Activated naive CD8-positive, alpha-beta T cell treated with anti-CD3 and anti-CD28 coated beads, Interleukin-2, amount 10 ng/mL, durations not matched to agents 7 days and 5 days (primary cell): ENCODE measurements around the gene SMG6. TPM values are rescaled to one million over a fixed set of nuclear protein-coding genes. Genes with fewer than 3 reads are reported as not detected.
"Not testable (repeated sequence)": the region's sequence is repeated elsewhere in the genome, so short reads cannot be mapped to it uniquely, and the experiment has no call there.

Experiments used
- ATAC-seq: fragments of 150-1000 bp; cut with Tn5 transposase; one replicate; pipeline ENCODE4 v1.10.0; 2021; ENCODE audit warnings: low read depth, moderate library complexity
- POLR2A ChIA-PET: fragments of 350-600 bp; sonication (Branson Sonifier 250); formaldehyde crosslinking; loops from one replicate; lab custom pipeline; 2021; ENCODE audit warnings: antibody characterized with exemption; lab: Charles Lee
- DNase-seq: peaks from one replicate; pipeline ENCODE4 v3.0.0; 2021
- H3K27ac Mint-ChIP-seq: one replicate; pipeline ENCODE4 v1.8.0; 2022; ENCODE audit warnings: mild to moderate bottlenecking, mixed read lengths
- H3K27me3 Mint-ChIP-seq: one replicate; pipeline ENCODE4 v1.8.0; 2022; ENCODE audit warnings: mild to moderate bottlenecking, moderate library complexity, mixed read lengths
- H3K36me3 Mint-ChIP-seq: one replicate; pipeline ENCODE4 v1.8.0; 2021; ENCODE audit warnings: mild to moderate bottlenecking, mixed read lengths
- H3K4me1 Mint-ChIP-seq: one replicate; pipeline ENCODE4 v1.8.0; 2021; ENCODE audit warnings: mixed read lengths
- H3K4me3 Mint-ChIP-seq: one replicate; pipeline ENCODE4 v1.8.0; 2022; ENCODE audit warnings: mild to moderate bottlenecking, moderate library complexity, mixed read lengths
- H3K9me3 Mint-ChIP-seq: one replicate; pipeline ENCODE4 v1.8.0; 2021; ENCODE audit warnings: mixed read lengths
- total RNA-seq, 2 experiments: library from RNA; stranded (reverse); gene quantifications; one replicate each; pipeline ENCODE4 v1.2.3, GENCODE V29; 2021

SMG6 gene
- total RNA-seq, 2 experiments from 2014 or later = 48.5 to 58.3 TPM

DNA sequence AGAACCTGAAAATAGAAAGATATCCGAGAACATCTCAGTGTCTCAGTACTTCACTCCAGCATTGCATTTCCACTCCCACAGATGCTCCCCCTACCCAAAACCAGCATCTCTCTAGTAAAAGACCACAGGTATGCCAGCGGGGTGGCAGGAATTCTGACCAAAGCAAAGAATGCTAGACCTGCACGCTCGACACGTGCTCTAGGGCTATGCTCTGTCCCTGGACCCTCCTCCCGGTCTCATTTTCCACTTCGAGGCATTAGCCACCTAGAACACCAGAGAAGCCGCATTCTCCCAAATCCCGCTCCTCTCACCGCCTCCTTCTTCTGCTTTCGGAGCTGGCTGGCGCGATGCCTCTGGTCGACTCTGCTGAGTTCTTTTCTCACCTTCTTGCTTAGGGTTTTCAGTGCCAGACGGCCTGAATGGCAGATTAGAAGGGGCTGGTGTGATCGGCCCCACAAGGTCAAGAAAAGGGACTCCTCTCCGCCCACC is 32.2 kb upstream of the SMG6 start:
- Mint-ChIP-seq H3K9me3 (no peaks in the 10 kb centered on the region), H3K36me3 (peaks cover 13% of the 10 kb centered on the region), H3K4me3 (peak overlapping the region; percentile 98), H3K27ac (peak overlapping the region; percentile 91), H3K27me3 (no peaks in the 10 kb centered on the region), H3K4me1 (peaks cover 18% of the 10 kb centered on the region)
- POLR2A ChIA-PET = interaction anchor here (0.7 to 3.4 kb wide), 16 partner anchors 8 to 619 kb away, joined by 3 to 25 read pairs (median 6); partner anchors contain the start of genes HIC1, SMG6 and SRR
- no peak for ATAC-seq
- DNase-seq = no peak

DNA sequence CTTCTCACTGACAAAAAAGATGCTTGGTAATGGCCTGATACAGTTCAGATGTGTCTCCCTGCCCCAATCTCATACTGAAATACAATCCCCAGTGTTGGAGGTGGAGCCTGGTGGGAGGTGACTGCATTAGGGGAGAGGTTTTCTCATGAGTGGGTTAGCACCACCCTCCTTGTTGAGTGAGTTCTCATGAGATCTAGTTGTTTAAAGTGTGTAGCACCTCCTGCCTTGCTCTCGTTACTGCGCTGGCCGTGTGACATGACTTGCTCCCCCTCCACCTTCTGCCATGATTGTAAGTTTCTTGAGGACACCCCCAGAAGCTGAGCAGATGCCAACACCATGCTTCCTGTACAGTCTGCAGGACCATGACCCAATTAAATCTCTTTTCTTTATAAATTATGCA is 27.7 kb upstream of the SMG6 start:
- Mint-ChIP-seq H3K4me1 (peaks cover 23% of the 10 kb centered on the region), H3K27me3 (no peaks in the 10 kb centered on the region), H3K36me3 (peaks cover 21% of the 10 kb centered on the region), H3K4me3 (no peak overlapping the region), H3K9me3 (no peaks in the 10 kb centered on the region), H3K27ac (no peak overlapping the region)
- DNase-seq (no peak), ATAC-seq (no peak)
- POLR2A ChIA-PET = no interaction called here

DNA sequence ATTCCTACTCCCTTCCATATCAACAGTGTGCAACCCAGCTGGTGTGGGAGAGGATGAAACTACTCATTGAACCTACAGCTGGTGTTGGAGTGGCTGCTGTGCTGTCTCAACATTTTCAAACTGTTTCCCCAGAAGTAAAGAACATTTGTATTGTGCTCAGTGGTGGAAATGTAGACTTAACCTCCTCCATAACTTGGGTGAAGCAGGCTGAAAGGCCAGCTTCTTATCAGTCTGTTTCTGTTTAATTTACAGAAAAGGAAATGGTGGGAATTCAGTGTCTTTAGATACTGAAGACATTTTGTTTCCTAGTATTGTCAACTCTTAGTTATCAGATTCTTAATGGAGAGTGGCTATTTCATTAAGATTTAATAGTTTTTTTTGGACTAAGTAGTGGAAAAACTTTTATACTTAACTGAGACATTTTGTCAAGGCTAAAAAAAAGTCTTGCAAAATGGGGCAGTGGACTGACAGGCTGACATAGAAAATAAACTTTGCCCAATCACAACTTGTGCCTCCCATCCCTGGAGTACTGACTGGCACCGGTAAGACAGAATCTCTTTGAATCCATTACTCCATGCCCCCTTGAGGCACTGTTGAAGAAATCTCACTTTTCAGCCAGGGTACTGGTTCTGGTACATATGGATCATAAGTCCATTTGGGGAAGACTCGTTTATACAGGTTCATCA is 20.2 kb upstream of the SMG6 start:
- H3K27ac Mint-ChIP-seq = no peak overlapping the region
- ATAC-seq (no peak), DNase-seq (no peak)
- POLR2A ChIA-PET = interaction anchor here (0.8 kb wide), 1 partner anchor 16 kb away, joined by 3 read pairs; no protein-coding TSS in a partner anchor
- H3K9me3 Mint-ChIP-seq = no peaks in the 10 kb centered on the region
- no peaks in the 10 kb centered on the region for H3K27me3 Mint-ChIP-seq
- peaks cover 43% of the 10 kb centered on the region for H3K36me3 Mint-ChIP-seq
- H3K4me1 Mint-ChIP-seq = peaks cover 16% of the 10 kb centered on the region
- H3K4me3 Mint-ChIP-seq = no peak overlapping the region

DNA sequence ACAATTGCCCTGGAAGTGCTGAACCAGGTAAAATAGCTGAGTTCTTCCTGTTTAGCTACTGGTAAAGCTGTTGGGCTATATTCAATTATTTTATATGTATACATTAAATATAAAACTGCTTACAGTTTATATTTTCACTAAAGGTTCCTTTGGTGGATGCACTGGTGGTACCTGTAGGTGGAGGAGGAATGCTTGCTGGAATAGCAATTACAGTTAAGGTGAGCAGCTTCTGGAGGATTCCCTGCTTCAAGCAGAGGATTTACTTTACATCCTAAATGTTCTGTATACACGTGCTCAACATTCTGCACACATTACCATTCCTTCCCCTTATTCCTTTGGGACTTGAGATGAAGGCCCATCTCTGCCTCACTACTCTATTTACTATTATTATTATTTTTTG is 17.8 kb upstream of the SMG6 start:
- Mint-ChIP-seq H3K27ac (no peak overlapping the region), H3K4me3 (no peak overlapping the region), H3K27me3 (no peaks in the 10 kb centered on the region), H3K4me1 (peaks cover 16% of the 10 kb centered on the region), H3K9me3 (no peaks in the 10 kb centered on the region), H3K36me3 (peaks cover 42% of the 10 kb centered on the region)
- DNase-seq (no peak), ATAC-seq (no peak)
- POLR2A ChIA-PET = interaction anchor here (1.0 kb wide), 1 partner anchor 15 kb away, joined by 3 read pairs; the partner anchor contains the start of gene TSR1

DNA sequence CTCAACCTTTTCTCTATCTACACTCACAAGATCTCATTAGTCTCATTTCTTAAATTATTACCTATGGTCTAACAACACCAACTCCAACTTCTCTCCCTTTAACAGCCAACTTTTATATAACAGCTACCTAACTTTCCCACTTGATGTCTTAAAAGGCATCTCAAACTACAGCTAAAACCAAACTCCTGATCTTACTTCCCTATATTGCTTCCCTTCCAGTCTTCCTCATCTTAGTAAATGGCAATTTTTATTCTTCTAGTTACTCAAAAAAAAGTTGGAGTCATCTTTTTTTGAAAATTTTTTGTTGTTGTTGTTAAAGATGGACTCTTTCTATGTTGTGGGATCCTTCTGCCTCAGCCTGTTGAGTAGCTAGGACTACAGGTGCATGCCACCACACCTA is 15.5 kb upstream of the SMG6 start:
- Mint-ChIP-seq H3K4me3 (no peak overlapping the region), H3K4me1 (peaks cover 5% of the 10 kb centered on the region), H3K27me3 (no peaks in the 10 kb centered on the region), H3K27ac (no peak overlapping the region), H3K9me3 (no peaks in the 10 kb centered on the region), H3K36me3 (peaks cover 26% of the 10 kb centered on the region)
- DNase-seq = no peak
- POLR2A ChIA-PET = no interaction called here
- ATAC-seq = no peak

DNA sequence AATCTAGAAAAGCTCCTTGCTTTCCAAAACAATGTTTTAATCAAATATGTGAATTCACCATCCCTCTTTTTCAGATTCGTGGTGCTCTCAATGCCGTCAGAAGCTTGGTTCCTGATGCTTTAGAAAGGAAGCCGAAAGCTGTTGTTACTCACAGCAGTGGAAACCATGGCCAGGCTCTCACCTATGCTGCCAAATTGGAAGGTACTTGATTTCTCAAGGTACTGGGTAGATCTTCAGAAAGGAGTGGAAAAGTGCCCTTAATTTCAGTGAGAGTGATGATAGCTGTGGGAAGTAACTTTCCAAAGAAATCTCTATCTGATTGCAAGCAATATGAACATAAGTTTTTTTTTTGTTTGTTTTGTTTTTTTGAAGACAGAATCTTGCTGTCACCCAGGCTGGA is 14.2 kb upstream of the SMG6 start:
- POLR2A ChIA-PET = no interaction called here
- Mint-ChIP-seq H3K4me1 (peaks cover 4% of the 10 kb centered on the region), H3K9me3 (no peaks in the 10 kb centered on the region), H3K27ac (no peak overlapping the region), H3K27me3 (no peaks in the 10 kb centered on the region), H3K36me3 (peaks cover 17% of the 10 kb centered on the region), H3K4me3 (no peak overlapping the region)
- DNase-seq = no peak
- ATAC-seq = no peak

DNA sequence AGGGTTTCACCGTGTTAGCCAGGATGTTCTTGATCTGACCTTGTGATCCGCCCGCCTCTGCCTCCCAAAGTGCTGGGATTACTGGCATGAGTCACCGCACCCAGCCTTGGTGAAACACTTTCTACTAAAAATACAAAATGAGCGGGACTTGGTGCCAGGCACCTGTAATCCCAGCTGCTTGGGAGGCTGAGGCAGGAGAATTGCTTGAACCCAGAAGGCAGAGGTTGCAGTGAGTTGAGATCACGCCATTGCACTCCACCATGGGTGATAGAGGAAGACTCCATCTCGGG is 13.3 kb upstream of the SMG6 start:
- H3K27ac Mint-ChIP-seq = not testable (repeated sequence)

DNA sequence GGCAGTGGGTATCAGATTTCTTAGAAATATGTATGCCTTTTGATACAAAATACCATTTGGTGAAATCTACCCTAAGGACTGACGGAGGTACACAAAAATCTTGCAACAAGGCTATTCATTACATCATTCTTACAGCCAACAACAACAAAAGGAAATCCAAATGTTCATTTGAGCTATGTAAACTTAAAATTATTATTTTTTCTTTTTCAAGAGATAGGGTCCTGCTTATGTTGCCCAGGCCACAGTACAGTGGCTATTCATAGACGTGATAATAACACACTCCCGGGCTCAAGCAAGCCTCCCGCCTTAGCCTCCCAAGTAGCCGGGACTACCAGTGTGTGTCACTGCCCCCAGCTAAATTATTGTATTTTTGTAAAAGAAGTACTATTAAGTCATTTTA is 9.2 kb upstream of the SMG6 start:
- DNase-seq (no peak), ATAC-seq (no peak)
- no peak overlapping the region for H3K4me3 Mint-ChIP-seq
- no peak overlapping the region for H3K27ac Mint-ChIP-seq
- peaks cover 4% of the 10 kb centered on the region for H3K4me1 Mint-ChIP-seq
- POLR2A ChIA-PET = interaction anchor here (0.9 kb wide), 1 partner anchor 8 kb away, joined by 5 read pairs; no protein-coding TSS in a partner anchor
- H3K9me3 Mint-ChIP-seq = no peaks in the 10 kb centered on the region
- H3K36me3 Mint-ChIP-seq = peaks cover 9% of the 10 kb centered on the region
- H3K27me3 Mint-ChIP-seq = no peaks in the 10 kb centered on the region

More for the DNA sequence above, 13.3 kb upstream of the SMG6 start:
- H3K27me3 Mint-ChIP-seq, DNase-seq, H3K4me1 Mint-ChIP-seq, H3K9me3 Mint-ChIP-seq, ATAC-seq, H3K4me3 Mint-ChIP-seq: not testable (repeated sequence)
- POLR2A ChIA-PET = interaction anchor here (0.6 kb wide), 2 partner anchors 56 to 209 kb away, joined by 3 read pairs; no protein-coding TSS in a partner anchor
- H3K36me3 Mint-ChIP-seq = peaks cover 15% of the 10 kb centered on the region

DNA sequence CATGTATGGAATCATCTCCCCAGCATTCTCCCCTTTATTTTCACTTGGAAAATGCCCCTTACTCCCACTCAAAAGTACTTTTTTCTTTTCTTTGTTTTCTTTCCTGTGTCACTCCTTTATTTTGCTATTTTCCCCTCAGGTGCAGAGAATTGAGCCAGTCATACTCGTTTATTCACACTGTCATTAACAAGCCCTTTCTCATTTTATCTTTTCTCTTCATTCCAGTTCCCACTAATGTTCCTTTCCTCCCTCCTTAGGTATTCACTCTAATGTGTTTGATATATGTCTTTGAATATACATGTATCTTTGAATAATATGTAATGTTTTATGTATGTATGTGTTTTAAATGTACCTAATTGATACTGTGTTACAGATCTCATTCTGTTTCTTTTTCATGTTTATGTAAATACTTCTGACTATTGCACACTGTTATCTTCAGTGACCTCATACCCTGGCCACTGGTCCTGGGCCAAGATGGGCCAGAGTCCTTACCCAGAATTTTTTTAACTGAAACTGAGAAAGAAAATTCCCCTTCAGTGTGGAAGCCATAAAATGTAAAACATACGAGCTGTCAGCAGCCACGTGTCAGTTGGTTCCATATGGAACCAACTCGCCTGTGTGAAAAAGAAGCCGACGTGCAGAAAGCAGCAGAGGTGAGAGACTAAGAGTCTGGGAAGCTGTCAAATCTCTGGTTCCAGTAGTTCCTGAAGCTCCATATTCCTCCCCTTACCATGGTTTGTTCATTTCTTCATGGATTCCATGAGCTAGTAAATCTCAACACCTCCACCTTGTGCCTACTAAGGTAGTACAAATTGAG is 6.0 kb upstream of the SMG6 start:
- POLR2A ChIA-PET = interaction anchor here (0.8 kb wide), 1 partner anchor 26 kb away, joined by 3 read pairs; no protein-coding TSS in a partner anchor
- no peak for ATAC-seq

DNA sequence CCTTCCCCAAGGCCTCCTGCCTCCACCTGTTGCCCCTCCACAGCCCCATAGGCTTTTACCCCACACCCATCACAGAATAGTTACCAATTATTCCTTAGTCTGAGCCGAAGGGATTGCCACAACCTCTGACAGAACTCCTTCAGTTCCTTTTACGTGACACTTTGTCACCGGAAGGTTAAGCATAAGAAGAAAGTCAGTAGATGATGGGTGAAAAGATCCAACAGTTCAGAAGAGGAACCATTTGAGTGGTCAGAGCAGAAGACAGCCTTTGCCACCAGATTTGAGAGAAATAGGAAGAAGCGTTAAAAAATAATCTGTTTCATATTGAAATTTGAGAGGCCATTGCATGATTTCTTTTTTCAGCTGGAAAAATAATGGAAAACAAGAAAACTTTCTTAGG is 1.3 kb upstream of the SMG6 start:
- Mint-ChIP-seq H3K27me3 (no peaks in the 10 kb centered on the region), H3K4me3 (peak overlapping the region; percentile 69), H3K9me3 (no peaks in the 10 kb centered on the region), H3K4me1 (peaks cover 33% of the 10 kb centered on the region), H3K27ac (no peak overlapping the region), H3K36me3 (peaks cover 28% of the 10 kb centered on the region)
- ATAC-seq (no peak), DNase-seq (no peak)
- POLR2A ChIA-PET = interaction anchor here (0.9 to 2.7 kb wide), 2 partner anchors 8 to 32 kb away, joined by 5 to 25 read pairs; partner anchors contain the start of genes SGSM2 and TSR1

More for the DNA sequence above, 6.0 kb upstream of the SMG6 start:
- Mint-ChIP-seq H3K4me3 (no peak overlapping the region), H3K9me3 (no peaks in the 10 kb centered on the region), H3K4me1 (peaks cover 21% of the 10 kb centered on the region), H3K27me3 (no peaks in the 10 kb centered on the region), H3K27ac (no peak overlapping the region), H3K36me3 (peaks cover 21% of the 10 kb centered on the region)
- no peak for DNase-seq

DNA sequence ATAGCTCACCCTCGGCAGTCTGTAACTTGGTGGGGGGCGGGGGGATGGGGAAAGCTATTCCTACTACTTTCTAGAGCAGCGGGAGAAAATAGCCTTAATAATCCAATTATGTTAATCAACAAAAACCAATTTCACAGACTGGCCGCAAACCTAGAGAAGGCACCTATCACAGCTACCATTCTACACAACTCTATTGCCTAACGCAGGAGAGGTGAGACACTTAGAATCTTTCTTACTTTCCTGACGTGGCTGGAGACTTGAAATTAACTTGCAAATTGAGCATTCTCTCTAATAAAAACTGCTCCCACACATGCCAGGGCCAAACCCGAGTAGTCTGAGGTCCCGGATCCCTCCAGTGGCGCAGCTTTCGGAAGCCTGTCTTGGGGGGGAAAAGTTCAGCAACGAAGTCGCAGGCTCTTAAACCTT is 794 bp downstream of the SMG6 start:
- Mint-ChIP-seq H3K36me3 (peaks cover 33% of the 10 kb centered on the region), H3K4me1 (peaks cover 32% of the 10 kb centered on the region), H3K27me3 (no peaks in the 10 kb centered on the region), H3K4me3 (peak overlapping the region; percentile 96), H3K27ac (peak overlapping the region; percentile 81), H3K9me3 (no peaks in the 10 kb centered on the region)
- no peak for ATAC-seq
- POLR2A ChIA-PET = interaction anchor here (0.5 to 2.7 kb wide), 7 partner anchors 27 to 245 kb away, joined by 3 to 25 read pairs (median 4); partner anchors contain the start of genes SGSM2 and TSR1
- no peak for DNase-seq

DNA sequence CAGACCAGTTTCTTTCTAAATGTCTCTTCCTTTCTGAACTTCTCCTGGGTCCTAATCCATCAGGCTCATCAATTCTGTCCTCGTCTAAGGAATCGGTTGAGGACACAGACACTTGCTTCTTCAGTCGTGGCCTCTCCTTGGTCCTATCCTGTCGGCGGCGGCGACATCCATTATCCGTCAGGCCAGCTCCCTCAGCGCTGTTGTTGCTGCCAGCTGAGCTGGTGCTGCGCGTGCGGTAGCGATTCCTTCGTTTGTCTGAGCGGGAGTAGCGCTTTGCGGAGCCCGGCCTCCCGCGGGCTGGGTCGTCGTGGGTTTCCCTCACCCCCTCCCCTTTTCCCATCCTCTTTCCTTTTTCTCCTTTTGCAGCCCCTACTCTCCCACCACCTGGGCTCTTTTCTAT is 3.8 kb downstream of the SMG6 start:
- Mint-ChIP-seq H3K27ac (peak overlapping the region; percentile 1), H3K4me1 (peaks cover 35% of the 10 kb centered on the region), H3K9me3 (no peaks in the 10 kb centered on the region), H3K4me3 (no peak overlapping the region), H3K36me3 (peaks cover 37% of the 10 kb centered on the region), H3K27me3 (no peaks in the 10 kb centered on the region)
- POLR2A ChIA-PET = no interaction called here
- ATAC-seq (no peak), DNase-seq (no peak)

DNA sequence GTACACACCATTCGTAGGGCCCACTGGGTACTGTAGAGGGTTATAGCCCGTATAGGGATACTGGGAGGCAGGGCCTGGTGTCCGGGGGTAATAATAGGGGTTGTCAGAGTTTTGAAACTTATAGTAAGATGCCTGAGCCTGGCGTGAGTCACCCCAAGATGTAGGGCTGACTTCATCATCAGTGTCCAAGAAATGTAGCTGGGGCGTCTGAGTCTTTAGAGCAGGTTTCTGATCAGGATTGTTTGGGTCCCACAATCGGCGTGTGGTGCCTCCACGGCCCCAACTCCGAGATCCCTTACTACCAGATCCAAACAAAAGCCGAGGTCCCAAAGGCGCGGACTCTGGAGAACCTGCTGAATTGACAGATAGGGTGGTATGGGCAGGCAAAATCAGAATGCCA is 4.4 kb downstream of the SMG6 start:
- no peaks in the 10 kb centered on the region for H3K27me3 Mint-ChIP-seq
- H3K9me3 Mint-ChIP-seq = no peaks in the 10 kb centered on the region
- DNase-seq = no peak
- no peak for ATAC-seq
- POLR2A ChIA-PET = no interaction called here
- peaks cover 38% of the 10 kb centered on the region for H3K4me1 Mint-ChIP-seq
- H3K27ac Mint-ChIP-seq = no peak overlapping the region
- H3K4me3 Mint-ChIP-seq = no peak overlapping the region
- peaks cover 42% of the 10 kb centered on the region for H3K36me3 Mint-ChIP-seq
